ENCODE data around the gene SLC45A1.

The SLC45A1 gene

DNA sequence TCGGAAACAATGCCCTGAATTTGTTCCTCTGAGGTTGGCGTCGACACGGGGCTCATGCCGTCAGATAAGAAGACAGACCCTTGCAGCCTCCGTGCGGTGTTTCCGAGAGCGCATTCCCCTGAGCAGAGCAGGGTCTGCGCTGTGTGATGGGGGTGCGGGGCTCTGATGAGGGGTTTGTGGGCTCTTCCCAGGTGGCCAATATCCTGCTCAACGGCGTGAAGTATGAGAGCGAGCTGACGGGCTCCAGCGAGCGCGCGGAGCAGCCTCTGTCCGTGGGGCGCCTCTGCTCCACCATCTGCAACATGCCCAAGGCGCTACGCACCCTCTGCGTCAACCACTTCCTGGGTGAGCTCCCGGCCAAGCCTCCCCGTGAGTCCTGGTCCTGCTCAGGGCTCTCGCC lies 17.3 kb downstream of the SLC45A1 start:
- DNase-seq (ENCODE audit: low spot score): no peak

DNA sequence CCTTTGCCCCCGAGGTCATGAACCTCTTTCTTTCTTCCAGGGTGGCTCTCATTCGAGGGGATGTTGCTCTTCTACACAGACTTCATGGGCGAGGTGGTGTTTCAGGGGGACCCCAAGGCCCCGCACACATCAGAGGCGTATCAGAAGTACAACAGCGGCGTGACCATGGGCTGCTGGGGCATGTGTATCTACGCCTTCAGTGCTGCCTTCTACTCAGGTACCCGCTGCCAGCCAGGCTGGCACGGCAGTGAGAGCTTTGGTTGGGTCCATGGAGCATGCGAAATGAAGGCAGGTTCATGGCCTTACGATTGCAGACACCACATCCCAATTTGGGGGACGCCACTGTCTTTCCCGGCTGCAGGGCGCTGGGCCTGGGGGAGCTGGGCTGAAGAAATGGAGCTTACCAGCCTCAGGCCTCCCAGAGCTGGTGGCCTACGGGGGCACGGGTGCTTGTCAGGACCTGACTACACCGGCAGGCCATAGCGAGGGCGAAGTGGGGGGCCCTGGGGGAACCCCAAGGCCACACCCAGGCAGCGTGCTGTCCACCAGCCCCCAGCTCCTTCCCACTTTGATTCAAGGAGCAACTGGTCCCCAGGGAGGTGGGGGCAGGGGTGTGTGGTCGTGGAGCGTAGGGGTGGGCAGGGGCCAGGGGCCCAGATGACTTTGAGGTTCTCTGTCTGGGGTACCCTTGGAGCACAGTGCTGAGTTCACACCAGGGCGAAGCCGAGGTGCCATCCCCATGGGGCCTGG lies 20.0 kb downstream of the SLC45A1 start:
- no peak for DNase-seq (ENCODE audit: low spot score)

DNA sequence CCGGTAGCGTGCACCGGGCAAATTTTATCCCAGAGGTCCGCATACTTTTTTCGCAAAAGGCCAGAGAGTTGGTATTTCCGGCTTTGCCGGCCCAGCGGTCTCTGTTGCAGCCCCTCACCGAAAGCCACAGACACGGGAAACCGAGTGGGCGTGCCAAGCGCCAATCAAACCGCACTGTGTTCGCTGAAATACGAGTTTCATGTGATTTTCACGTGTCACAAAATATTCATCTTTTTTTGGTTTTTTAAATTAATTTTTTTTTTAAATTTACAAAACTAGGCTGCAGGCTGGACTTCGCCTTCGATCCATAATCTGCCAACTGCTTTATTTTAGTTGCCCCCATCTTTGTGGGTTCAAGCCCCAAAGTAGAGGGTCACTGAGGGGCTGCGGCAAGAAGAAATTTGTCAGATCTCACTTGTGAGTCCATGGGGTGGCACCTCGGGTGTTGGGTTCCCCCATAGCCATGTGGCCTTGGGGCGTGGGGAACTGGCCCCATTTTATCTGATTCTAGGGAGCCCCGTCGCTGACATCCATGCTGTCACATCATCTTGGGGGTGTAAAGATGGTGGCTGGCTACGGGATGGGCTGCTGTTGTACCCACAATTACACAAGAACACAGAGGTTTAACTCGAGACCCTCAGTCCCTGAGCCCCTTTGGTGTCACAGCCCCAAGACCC lies 20.8 kb downstream of the SLC45A1 start:
- no peak for DNase-seq (ENCODE audit: low spot score)

DNA sequence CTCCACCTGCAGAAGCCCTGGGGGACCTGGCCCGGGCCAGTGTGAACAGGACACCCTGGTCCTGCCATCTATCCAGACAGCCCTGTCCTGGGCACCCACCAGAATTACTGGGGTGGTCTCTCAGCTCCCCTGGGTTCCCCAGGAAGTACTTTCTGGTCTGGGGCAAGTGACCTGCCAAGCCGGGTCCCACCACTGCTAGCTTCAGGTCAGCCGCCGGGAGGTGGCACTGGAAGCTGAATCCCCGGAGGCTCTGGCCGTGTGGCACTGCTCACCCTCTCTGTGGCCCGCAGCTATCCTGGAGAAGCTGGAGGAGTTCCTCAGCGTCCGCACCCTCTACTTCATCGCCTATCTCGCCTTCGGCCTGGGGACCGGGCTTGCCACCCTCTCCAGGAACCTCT lies 21.3 kb downstream of the SLC45A1 start:
- no peak for DNase-seq (ENCODE audit: low spot score)

DNA sequence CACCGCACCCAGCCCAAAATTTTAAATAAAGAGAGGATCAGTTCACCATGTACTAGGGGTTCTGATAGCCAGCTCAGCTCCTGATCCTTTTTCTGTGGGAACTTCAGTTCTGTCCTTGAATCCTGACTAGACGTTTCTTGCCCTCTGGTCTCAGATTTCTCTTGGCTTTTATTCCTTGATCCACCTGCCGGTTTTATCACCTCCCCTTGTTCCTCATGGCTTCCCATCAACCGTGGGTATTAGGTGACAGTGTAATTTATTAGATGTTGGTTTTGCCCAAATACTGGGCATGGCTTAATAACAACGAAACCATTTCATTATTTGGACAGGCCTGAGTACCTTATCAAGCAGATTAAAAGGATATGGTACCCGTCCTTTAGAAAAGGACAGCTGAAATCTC lies 22.5 kb downstream of the SLC45A1 start:
- DNase-seq (ENCODE audit: low spot score): no peak

DNA sequence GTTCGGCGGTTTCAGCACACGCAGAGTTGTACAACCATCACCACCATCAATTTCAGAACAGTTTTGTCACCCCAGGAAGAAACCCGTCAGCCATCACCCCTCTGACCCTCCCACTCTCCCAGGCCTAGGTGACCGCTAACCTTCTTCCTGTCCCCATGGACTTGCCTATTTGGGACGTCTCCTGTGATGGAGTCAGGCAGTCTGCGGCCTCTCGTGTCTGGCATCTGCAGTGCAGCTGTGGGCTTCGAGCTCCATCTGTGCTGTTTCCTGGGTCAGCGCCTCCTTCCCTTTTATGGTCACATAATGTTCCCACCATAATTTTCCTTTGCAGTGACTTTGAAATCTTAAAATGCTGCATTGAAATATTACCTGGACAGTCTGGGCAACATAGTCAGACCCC lies 24.4 kb downstream of the SLC45A1 start:
- peak; percentile 80 for DNase-seq (ENCODE audit: low spot score)

DNA sequence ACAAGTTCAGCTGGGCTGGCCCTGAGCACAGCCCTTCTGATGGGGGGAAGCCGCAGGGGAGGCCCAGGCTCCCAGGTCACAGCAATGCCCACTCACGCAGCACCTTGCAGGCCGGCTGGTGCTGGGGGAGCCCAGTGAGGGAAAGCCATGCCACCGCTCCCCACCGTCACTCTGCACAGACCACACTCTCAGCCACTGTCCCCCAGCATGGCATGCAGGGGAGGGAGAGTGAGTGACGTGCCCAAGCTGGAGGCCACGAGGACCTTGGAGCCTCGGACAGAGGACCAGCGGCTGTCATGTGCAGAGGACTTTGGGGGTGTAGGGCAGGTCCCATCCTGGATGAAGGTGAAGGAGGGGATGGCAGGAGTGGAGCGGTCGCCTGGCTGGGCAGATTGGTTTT lies 25.1 kb downstream of the SLC45A1 start:
- DNase-seq (ENCODE audit: low spot score): no peak

DNA sequence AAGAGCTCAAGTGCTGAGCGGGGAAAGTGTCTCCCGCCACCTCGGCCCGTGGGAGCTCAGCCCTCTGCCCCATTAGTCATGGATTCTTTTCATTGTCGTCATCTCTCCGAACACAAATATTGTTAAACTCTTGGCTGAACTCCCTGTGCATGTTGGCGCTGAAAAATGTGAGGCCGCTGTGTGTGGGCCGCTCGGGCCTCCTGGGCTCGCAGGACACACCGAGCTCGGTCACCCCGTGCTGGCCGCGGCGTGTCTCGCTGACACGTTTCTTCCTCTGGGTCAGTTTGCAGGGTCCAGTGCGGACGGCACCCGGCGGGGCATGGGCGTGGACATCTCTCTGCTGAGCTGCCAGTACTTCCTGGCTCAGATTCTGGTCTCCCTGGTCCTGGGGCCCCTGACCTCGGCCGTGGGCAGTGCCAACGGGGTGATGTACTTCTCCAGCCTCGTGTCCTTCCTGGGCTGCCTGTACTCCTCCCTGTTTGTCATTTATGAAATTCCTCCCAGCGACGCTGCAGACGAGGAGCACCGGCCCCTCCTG lies 25.6 kb downstream of the SLC45A1 start:
- peak; percentile 93 for DNase-seq (ENCODE audit: low spot score)

DNA sequence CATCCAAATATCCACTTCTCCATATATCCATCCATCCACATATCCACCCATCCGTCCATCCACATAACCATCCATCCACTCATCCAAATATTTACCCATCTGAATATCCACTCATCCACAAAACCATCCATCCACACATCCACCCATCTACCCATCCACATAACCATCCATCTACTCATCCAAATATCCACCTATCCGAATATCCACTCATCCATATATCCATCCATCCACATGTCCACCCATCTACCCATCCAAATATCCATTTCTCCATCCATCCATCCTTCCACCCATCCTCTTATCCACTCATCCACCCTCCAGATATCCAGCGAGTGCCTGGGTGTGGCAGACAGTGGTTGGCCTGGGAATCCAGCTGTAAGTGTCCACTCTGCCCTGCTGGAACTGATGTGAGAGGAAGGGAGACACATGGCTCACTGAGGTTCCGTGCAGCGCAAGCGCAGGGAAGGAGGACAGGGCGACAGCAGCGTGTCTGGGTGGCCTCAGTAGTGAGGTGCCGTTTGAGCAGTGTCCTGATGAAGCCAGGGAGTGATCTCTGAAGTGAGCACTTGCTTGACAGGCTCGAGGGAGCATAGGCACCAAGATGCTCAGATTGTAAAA lies 27.1 kb downstream of the SLC45A1 start:
- DNase-seq (ENCODE audit: low spot score): no peak

DNA sequence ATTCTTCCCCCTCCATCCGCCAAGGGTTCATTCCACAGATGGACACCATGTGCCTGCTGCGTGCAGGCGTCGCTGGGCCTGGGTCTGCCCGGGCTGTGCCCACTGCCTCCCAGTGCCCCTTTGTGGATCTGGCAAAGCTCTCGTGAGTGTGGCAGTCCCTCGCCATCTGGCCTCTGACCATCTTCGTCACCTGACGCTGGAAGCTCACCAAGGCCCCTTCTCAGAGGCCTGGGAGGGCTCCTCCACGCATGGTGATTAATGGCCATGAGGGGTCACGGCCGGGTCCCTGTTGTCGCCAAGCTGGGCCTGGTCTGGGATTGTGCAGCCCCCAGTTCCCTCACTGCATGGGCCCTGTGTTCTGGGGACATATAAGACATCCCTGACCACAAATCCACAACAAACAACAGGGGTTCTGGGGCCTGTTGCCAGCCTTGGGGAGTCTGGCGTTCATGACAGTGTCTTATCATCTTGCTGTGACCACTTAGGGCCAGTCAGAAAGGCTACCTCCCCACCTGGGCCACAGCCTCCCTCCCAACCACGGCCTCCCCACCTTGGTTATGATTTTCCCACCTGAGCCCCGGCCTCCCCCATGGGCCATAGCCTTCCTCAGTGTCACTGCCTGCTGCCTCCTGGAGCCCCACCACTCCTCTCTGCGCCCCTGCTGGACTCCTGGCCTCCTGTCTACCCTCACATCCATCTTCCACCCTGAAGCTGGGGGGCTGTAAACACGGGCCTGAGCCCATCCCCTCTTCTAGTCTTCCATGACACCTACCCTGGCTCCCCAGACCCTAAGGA lies 27.9 kb downstream of the SLC45A1 start:
- DNase-seq (ENCODE audit: low spot score): no peak

DNA sequence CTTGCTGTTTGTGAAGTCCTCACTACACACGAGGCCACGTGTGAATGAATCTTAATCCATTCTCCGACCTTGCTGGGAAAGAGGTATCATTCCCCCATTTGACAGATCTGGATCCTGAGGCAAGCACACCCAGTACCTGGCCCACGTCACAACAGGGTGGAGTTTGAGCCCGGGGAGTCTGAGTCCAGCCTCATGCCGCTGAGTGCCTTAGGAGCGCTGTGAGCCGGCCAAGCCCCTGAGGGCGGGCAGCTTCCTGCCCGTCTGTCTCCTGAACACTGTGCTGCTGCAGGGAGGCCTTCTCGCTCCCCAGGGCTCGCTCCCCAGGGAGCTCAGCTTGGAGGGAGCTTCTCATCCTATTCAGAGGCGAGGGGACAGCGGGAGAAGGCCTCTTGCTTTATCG lies 29.7 kb downstream of the SLC45A1 start:
- DNase-seq (ENCODE audit: low spot score): no peak

DNA sequence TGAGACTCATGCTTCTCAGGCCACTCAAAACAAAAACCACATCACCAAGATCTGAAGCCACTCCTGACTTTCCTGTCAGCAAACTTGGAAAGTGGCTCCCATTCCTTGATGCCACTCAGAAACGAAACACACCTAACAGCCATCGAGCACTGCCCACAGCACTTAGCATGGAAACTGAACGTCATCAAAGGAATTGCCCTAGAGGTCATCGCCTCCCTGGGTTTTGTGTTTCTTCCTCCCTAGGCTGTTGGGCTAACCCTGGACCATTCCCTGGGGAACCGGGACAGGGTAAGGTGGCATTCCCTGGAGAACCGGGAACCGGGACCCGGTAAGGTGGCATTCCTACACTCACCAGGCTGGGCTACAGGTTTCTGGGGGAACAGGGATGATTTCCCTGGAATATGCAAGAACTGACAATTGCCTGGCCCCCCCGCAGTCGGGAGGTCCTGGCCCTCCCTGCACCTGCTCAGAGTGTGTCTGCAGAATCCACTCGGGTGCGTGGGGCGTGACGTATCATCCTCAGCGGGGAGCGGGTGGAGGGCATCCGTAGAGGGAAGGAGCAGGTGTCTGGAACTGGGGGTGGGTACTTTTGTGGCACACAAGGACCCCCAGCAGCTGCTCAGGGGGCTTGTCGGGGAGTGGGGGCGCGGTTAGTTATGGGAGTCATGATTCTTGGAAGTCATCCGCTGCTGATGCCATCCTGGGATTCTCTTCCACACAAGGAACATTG lies 30.3 kb downstream of the SLC45A1 start:
- no peak for DNase-seq (ENCODE audit: low spot score)

DNA sequence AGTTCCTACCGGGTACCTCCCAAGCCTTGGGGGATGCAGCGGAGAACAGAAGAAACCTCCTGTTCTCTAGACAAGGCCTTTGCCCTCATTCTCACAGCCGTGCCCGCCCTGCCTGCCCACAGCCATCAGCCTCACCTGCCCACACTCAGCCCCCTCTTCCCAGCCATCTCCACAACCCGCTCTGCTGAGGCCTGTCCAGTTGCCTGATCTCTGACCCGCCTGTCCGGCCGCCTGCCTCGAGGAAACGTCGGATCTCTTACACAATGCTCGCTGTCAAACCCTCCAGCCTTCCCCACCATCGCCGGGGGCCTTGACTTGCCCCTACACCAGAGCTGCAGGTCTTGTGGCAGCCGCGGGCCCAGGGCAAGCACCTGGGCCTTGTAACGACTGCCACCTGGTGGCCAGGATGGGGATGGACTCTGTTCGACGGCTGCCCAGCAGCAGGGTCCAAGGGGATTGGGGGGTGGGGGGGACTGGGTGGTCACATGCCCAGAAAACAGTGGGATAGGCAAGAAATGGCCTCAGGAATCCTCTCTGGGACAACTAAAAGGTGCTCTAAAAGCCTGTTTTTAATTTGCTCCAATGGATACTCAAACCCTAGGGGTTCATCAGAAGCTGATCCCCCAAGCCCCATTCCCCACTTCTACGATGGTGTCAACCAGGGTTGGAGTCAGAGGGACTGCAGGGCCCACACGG lies 31.0 kb downstream of the SLC45A1 start:
- DNase-seq (ENCODE audit: low spot score): peak; percentile 76

DNA sequence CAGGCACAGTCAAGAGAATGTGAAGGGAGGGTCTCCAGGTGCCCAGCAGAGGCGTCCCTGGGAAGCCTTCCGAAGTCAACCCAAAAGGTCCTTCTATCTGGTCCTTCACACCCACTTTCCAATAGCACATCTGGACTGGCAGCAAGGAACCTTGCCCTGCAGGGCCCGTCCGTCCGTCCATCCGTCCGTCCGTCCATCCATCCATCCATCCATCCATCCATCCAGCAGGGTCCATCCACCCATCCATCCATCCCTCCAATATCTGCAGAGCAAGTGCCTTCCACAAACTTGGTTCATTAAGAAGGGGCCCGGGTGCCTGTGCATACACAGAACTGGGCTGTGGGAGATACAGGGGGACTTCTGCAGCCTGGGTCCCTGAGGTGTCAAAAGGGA lies 31.6 kb downstream of the SLC45A1 start:
- DNase-seq (ENCODE audit: low spot score): no peak

DNA sequence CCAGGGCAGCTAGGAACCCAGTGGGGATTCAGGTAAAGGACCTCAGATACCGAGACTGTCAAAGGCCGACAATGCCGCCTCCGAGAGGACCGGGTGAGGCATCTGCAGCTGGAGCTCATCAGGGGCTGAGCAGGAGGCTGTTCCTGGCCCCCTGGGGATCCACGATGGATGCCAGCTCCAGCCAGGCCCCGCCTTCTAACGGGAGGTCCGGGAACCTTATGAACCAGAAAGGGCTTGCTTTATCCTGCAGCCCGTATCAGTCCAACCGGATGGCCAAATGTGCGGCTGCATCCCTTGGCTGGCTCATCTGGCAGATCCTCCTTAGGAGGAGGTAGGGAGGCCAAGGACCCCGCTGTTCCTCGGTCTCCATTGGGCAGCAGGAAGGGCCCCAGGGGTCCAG lies 32.0 kb downstream of the SLC45A1 start:
- peak; percentile 53 for DNase-seq (ENCODE audit: low spot score)

DNA sequence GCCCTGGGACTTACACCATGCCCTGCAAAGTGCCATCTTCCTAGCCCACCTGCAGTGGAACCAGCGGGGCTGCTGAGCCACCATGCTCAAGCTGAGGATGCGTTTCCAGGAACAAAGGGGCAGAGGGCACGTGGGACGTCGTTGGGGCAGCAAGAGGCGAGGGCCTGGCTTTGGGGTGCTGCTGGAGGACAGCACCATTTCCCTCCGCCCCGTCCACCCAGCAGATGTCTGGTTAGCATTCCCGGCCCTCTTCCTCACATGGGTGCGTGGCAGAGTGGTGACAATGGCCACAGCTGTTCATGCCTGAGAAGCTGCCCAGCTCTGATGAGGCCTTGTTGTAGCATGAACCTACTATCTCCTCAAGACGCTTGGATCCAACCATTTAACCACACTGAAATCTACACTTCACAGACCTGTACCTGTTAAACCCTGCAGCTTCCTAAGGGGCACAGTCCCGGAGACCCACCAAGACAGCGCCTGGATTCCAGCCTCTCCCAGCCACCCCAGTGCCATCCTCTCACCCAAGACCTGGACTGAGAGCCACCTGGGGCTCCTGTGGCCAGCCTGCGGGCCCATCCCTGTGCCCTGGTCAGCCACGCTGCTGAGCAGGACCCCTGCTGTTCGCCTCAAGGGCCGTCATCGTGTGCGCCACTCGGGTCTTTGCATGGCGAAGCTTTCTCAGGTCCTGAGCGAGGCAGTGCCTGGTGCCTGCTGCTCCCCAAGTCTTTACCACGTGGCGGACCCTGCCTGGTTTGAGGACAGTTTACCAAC lies 33.2 kb downstream of the SLC45A1 start:
- DNase-seq (ENCODE audit: low spot score): no peak

DNA sequence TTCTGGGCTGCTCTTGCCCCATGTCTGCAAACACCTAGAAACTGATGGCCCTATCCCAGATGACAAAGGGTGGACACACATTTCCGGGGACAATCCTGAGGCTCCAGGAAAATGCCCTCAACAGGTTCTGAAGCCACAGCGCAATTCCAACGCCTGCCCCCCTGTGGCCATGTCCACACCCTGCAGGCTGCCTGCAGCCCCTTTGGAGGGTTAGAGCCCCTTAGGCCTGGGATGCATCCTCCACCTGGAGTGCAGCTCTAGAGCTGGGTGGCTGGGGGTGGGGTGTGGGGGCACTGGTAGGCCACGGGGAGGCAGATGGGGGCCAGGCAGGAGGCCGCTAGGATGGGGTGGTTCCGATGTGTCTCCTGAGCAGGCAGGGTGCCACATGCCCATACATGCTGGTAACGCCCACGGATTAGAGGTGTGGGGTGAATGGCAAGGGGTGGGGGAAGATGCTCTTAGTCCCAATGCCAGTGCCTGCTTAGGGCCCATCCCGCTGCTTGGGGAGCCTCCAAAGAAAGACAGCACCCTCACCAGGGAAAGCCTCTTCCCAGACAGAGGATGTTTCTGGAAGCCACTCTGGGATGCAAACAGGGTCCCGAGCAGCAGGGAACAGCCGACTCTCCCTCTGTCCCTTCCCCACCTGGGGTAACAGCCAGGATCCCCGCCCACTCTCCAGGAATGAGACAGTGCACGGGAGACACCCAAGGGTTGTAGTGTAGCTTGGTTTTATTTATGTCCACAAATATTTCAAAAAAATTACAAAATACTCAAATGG lies 34.0 kb downstream of the SLC45A1 start:
- peak; percentile 31 for DNase-seq (ENCODE audit: low spot score)

DNA sequence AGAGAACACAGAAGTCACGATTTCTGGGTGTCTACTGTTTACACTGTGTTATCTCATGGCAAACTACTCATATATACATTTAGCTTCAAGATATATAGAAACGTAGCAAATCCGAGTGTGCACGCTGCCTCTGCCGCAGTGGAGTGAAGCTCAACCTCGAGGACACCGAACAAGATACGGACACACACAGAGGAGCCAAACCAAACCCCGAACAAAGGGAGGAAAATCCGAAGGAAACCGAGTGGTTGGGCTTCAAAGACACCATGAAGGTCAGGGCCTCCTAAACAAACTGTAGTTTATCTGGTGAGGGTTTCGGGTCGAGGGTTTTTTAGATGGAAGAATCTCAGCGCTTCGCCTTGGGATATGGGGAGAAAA lies 34.5 kb downstream of the SLC45A1 start:
- no peak for DNase-seq (ENCODE audit: low spot score)
